Measurements from ENCODE around the gene CNOT6L. TPM values are rescaled to one million over a fixed set of nuclear protein-coding genes. Genes with fewer than 3 reads are reported as not detected.
"Not testable (repeated sequence)": the region's sequence is repeated elsewhere in the genome, so short reads cannot be mapped to it uniquely, and the experiment has no call there.

CNOT6L gene
- 10 to 100 TPM; 17.5 to 21.6 (median 19.2) TPM for total RNA-seq
- 10 to 100 TPM in 2 of 3 donors, 1 to 10 TPM in 1; 4.2 to 13.7 (median 10.6) TPM for polyA plus RNA-seq

- H3K36me3 ChIP-seq, result no peaks in the 10 kb centered on the region
- H3K27me3 ChIP-seq, result no peaks in the 10 kb centered on the region
- intact Hi-C loops (cut with DNase I), result loop anchor here (1.0 to 10.0 kb wide), 3 partner anchors 43 to 238 kb away; partner anchors contain the start of genes FRAS1 and MRPL1
- H3K4me1 ChIP-seq, result peaks cover 0 to 39% (median 25%) of the 10 kb centered on the region in 4 donors
- peak within 1 kb of the TSS; percentile 95 to 98 (median 96) for H3K4me3 ChIP-seq
- H3K27ac ChIP-seq, result peak within 1 kb of the TSS; percentile 99 to 100 (median 100)
- peak in 3 of 4 donors; percentile 8 to 57 (median 13) for TF ChIP-seq POLR2AphosphoS5 (IDR thresholded peaks at IDR 0.05)
- no peak for TF ChIP-seq CTCF (IDR thresholded peaks at IDR 0.05)
- DNase-seq, result peak; percentile 87
- WGBS, 2 donors, result 0 to 1% methylated on average over 89 of the region's 89 CpGs
- no peaks in the 10 kb centered on the region for H3K9me3 ChIP-seq
Observed at GRCh38 chr4:77818602-77819403, at the start of gene CNOT6L. Gene CNOT6L (minus strand): TSS chr4:77819368. CDS start chr4:77819308, 60 bp downstream.

- no peaks in the 10 kb centered on the region for H3K27me3 ChIP-seq
- WGBS, 2 donors, result 96 to 97% methylated on average over 3 of the region's 3 CpGs
- no peak for DNase-seq
- peaks cover 0 to 17% (median 10%) of the 10 kb centered on the region in 4 donors for H3K4me1 ChIP-seq
- no peaks in the 10 kb centered on the region for H3K36me3 ChIP-seq
- no peaks in the 10 kb centered on the region for H3K9me3 ChIP-seq
- TF ChIP-seq EP300 (IDR thresholded peaks at IDR 0.05), result no peak
- TF ChIP-seq CTCF (IDR thresholded peaks at IDR 0.05), result no peak
- TF ChIP-seq POLR2A (IDR thresholded peaks at IDR 0.05), result no peak
- TF ChIP-seq POLR2AphosphoS5 (IDR thresholded peaks at IDR 0.05), result no peak
- intact Hi-C loops (cut with DNase I), result no loop called here
- no peak overlapping the region for H3K4me3 ChIP-seq
- no peak overlapping the region for H3K27ac ChIP-seq
Observed at GRCh38 chr4:77865259-77865658, 46.1 kb upstream of the CNOT6L start.

GRCh38 chr4:77863341-77863740, 44.2 kb upstream of the CNOT6L start:
- H3K9me3 ChIP-seq; H3K27me3 ChIP-seq; intact Hi-C loops (cut with DNase I); DNase-seq; H3K36me3 ChIP-seq: not testable (repeated sequence)
- peaks cover 0 to 17% (median 10%) of the 10 kb centered on the region in 4 donors for H3K4me1 ChIP-seq
- peak overlapping the region; percentile 82 to 93 (median 90) for H3K27ac ChIP-seq
- WGBS, 2 donors, result 8 to 21% methylated on average over 14 of the region's 14 CpGs
- H3K4me3 ChIP-seq, result peak overlapping the region in 3 of 4 donors; percentile 60 to 71 (median 66)

GRCh38 chr4:77862478-77863216, 43.5 kb upstream of the CNOT6L start, which contains the start of gene MRPL1:
Gene MRPL1 (plus strand): TSS chr4:77862830. CDS start chr4:77862849, 19 bp downstream.
- Histone ChIP-seq H3K4me1 (peaks cover 0 to 17% (median 10%) of the 10 kb centered on the region in 4 donors), H3K4me3 (peak within 1 kb of the TSS; percentile 47 to 71 (median 63)), H3K36me3 (no peaks in the 10 kb centered on the region), H3K27me3 (no peaks in the 10 kb centered on the region), H3K27ac (peak within 1 kb of the TSS; percentile 82 to 93 (median 90)), H3K9me3 (no peaks in the 10 kb centered on the region)
- TF ChIP-seq POLR2A (IDR thresholded peaks at IDR 0.05), result peak; percentile 31 to 44
- no peak for TF ChIP-seq CTCF (IDR thresholded peaks at IDR 0.05)
- TF ChIP-seq EP300 (IDR thresholded peaks at IDR 0.05), result peak in 1 of 4 donors; percentile 43
- peak; percentile 71 to 89 (median 78) for TF ChIP-seq POLR2AphosphoS5 (IDR thresholded peaks at IDR 0.05)
- WGBS, 2 donors, result 0 to 1% methylated on average over 33 of the region's 33 CpGs
- DNase-seq, result peak; percentile 96
- intact Hi-C loops (cut with DNase I), result loop anchor here (1.0 kb wide), 1 partner anchor 44 kb away; no protein-coding TSS in a partner anchor

DNA sequence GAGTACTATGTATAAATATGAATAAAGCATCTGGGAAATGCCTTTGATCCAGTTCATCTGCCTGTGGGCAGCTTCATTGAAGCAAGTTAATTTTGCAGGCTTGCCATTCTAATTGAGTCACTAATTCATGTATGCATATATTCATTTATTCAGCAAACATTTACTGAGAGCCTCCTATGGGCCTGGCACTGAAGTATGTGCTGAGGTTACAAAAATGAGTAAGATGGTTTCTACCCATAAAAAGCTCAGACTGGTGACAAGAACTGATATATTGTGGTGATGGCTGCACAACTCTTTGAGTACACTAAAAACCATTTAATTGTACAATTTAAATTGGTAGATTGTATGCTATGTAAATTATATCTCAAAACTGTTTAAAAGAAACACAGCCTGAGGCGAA, 42.3 kb upstream of the CNOT6L start:
- WGBS, 2 donors, result 75 to 76% methylated on average over 1 of the region's 1 CpG
- H3K27ac ChIP-seq, result peak overlapping the region; percentile 82 to 93 (median 90)

More for the DNA sequence above, 42.3 kb upstream of the CNOT6L start:
- no peak for TF ChIP-seq CTCF (IDR thresholded peaks at IDR 0.05)
- no peak for TF ChIP-seq POLR2AphosphoS5 (IDR thresholded peaks at IDR 0.05)
- no peak for TF ChIP-seq EP300 (IDR thresholded peaks at IDR 0.05)
- TF ChIP-seq POLR2A (IDR thresholded peaks at IDR 0.05), result no peak
- Histone ChIP-seq H3K4me3 (peak overlapping the region in 3 of 4 donors; percentile 60 to 71 (median 66)), H3K36me3 (no peaks in the 10 kb centered on the region), H3K9me3 (no peaks in the 10 kb centered on the region), H3K27me3 (no peaks in the 10 kb centered on the region), H3K4me1 (peaks cover 0 to 17% (median 10%) of the 10 kb centered on the region in 4 donors)
- DNase-seq, result no peak
- intact Hi-C loops (cut with DNase I), result no loop called here
